Measurements from ENCODE around the gene OR5A1. TPM values are rescaled to one million over a fixed set of nuclear protein-coding genes. Genes with fewer than 3 reads are reported as not detected.

The OR5A1 gene
- total RNA-seq, 3 donors from 2014 or later (not counting 1 experiment from before 2014, with no cell fraction given) = not detected

GRCh38 chr11:59459916-59460315, 23.6 kb downstream of the OR5A1 start:
- no peaks in the 10 kb centered on the region for H3K4me1 Mint-ChIP-seq
- H3K36me3 Mint-ChIP-seq = no peaks in the 10 kb centered on the region
- H3K27me3 Mint-ChIP-seq (ENCODE audit: low read depth in 2 of 2) = peaks cover 5 to 33% of the 10 kb centered on the region in 2 donors
- no peak for TF ChIP-seq CTCF (IDR thresholded peaks at IDR 0.05)
- Histone ChIP-seq H3K27me3 (ENCODE audit: control insufficient read depth, insufficient read depth, low read length) (no peaks in the 10 kb centered on the region), H3K27ac (ENCODE audit: low read length) (no peak overlapping the region), H3K4me1 (ENCODE audit: control insufficient read depth, insufficient read depth, low read length) (no peaks in the 10 kb centered on the region), H3K9me3 (ENCODE audit: control insufficient read depth, insufficient read depth, low read length) (no peaks in the 10 kb centered on the region), H3K36me3 (ENCODE audit: control insufficient read depth, insufficient read depth, low read length) (no peaks in the 10 kb centered on the region), H3K4me3 (ENCODE audit: low read length) (no peak overlapping the region)
- H3K4me3 Mint-ChIP-seq = no peak overlapping the region
- ATAC-seq = no peak
- WGBS (ENCODE audit: insufficient coverage) = 97% methylated on average over 3 of the region's 3 CpGs
- no peak for DNase-seq
- H3K27ac Mint-ChIP-seq = no peak overlapping the region
- H3K9me3 Mint-ChIP-seq = no peaks in the 10 kb centered on the region
- intact Hi-C loops (cut with micrococcal nuclease) = no loop called here

- intact Hi-C loops (cut with micrococcal nuclease) = no loop called here
- Histone ChIP-seq H3K4me1 (ENCODE audit: control insufficient read depth, insufficient read depth, low read length) (no peaks in the 10 kb centered on the region), H3K27me3 (ENCODE audit: control insufficient read depth, insufficient read depth, low read length) (no peaks in the 10 kb centered on the region), H3K9me3 (ENCODE audit: control insufficient read depth, insufficient read depth, low read length) (no peaks in the 10 kb centered on the region), H3K36me3 (ENCODE audit: control insufficient read depth, insufficient read depth, low read length) (no peaks in the 10 kb centered on the region), H3K4me3 (ENCODE audit: low read length) (no peak overlapping the region), H3K27ac (ENCODE audit: low read length) (no peak overlapping the region)
- H3K9me3 Mint-ChIP-seq = no peaks in the 10 kb centered on the region
- no peaks in the 10 kb centered on the region for H3K36me3 Mint-ChIP-seq
- H3K27me3 Mint-ChIP-seq (ENCODE audit: low read depth in 2 of 2) = peaks cover 5 to 18% of the 10 kb centered on the region in 2 donors
- DNase-seq = no peak
- no peak for TF ChIP-seq CTCF (IDR thresholded peaks at IDR 0.05)
- ATAC-seq = no peak
- 76% methylated on average over 5 of the region's 5 CpGs for WGBS (ENCODE audit: insufficient coverage)
- no peak overlapping the region for H3K27ac Mint-ChIP-seq
- H3K4me1 Mint-ChIP-seq = no peaks in the 10 kb centered on the region
- no peak overlapping the region for H3K4me3 Mint-ChIP-seq
Observed at GRCh38 chr11:59463190-59463641, 26.9 kb downstream of the OR5A1 start.

- no peak within 1 kb of the TSS for H3K4me3 ChIP-seq (ENCODE audit: low read length)
- peaks cover 2% of the 10 kb centered on the region for H3K27me3 ChIP-seq (ENCODE audit: control insufficient read depth, insufficient read depth, low read length)
- Mint-ChIP-seq H3K36me3 (no peaks in the 10 kb centered on the region), H3K9me3 (no peaks in the 10 kb centered on the region), H3K4me1 (no peaks in the 10 kb centered on the region), H3K27me3 (ENCODE audit: low read depth in 2 of 2) (peaks cover 12 to 16% of the 10 kb centered on the region in 2 donors), H3K4me3 (no peak within 1 kb of the TSS), H3K27ac (no peak within 1 kb of the TSS)
- H3K27ac ChIP-seq (ENCODE audit: low read length) = no peak within 1 kb of the TSS
- no peaks in the 10 kb centered on the region for H3K36me3 ChIP-seq (ENCODE audit: control insufficient read depth, insufficient read depth, low read length)
- intact Hi-C loops (cut with micrococcal nuclease) = no loop called here
- ATAC-seq = no peak
- no peaks in the 10 kb centered on the region for H3K4me1 ChIP-seq (ENCODE audit: control insufficient read depth, insufficient read depth, low read length)
- no peaks in the 10 kb centered on the region for H3K9me3 ChIP-seq (ENCODE audit: control insufficient read depth, insufficient read depth, low read length)
- no peak for DNase-seq
- no peak for TF ChIP-seq CTCF (IDR thresholded peaks at IDR 0.05)
Observed at GRCh38 chr11:59473015-59473414, 36.7 kb downstream of the OR5A1 start, which contains the start of gene OR4D10. TSS of gene OR4D10 (plus strand) at chr11:59473315. CDS start at chr11:59477430, 4,115 bp downstream.

GRCh38 chr11:59475176-59475575, 38.9 kb downstream of the OR5A1 start:
- H3K4me1 ChIP-seq (ENCODE audit: control insufficient read depth, insufficient read depth, low read length) = no peaks in the 10 kb centered on the region
- no peak for TF ChIP-seq CTCF (IDR thresholded peaks at IDR 0.05)
- WGBS (ENCODE audit: insufficient coverage) = 52% methylated on average over 8 of the region's 9 CpGs
- no peak overlapping the region for H3K27ac ChIP-seq (ENCODE audit: low read length)
- Mint-ChIP-seq H3K36me3 (no peaks in the 10 kb centered on the region), H3K27ac (no peak overlapping the region), H3K4me3 (no peak overlapping the region), H3K27me3 (ENCODE audit: low read depth in 2 of 2) (peaks cover 15 to 17% of the 10 kb centered on the region in 2 donors), H3K4me1 (no peaks in the 10 kb centered on the region), H3K9me3 (no peaks in the 10 kb centered on the region)
- peaks cover 2% of the 10 kb centered on the region for H3K27me3 ChIP-seq (ENCODE audit: control insufficient read depth, insufficient read depth, low read length)
- no peak for ATAC-seq
- no peaks in the 10 kb centered on the region for H3K36me3 ChIP-seq (ENCODE audit: control insufficient read depth, insufficient read depth, low read length)
- DNase-seq = no peak
- H3K9me3 ChIP-seq (ENCODE audit: control insufficient read depth, insufficient read depth, low read length) = no peaks in the 10 kb centered on the region
- intact Hi-C loops (cut with micrococcal nuclease) = no loop called here
- no peak overlapping the region for H3K4me3 ChIP-seq (ENCODE audit: low read length)
